Prostate gland (tissue), 2 donors: ENCODE measurements around the gene PLEKHG2. TPM values are rescaled to one million over a fixed set of nuclear protein-coding genes. Genes with fewer than 3 reads are reported as not detected.

Source experiments
- DNase-seq: peaks from one replicate; pipeline ENCODE4 v3.0.0-alpha.2; 2019; ENCODE audit warnings: low spot score
- H3K27ac ChIP-seq, 2 donors: fragments of 200-600 bp; sonication (generic); 2 replicates each; pipeline ENCODE4 v1.5.1; 2017 to 2019
- H3K27me3 ChIP-seq: fragments of 200-600 bp; sonication (generic); replicated peaks from 2 replicates; pipeline ENCODE4 v1.5.1; 2019; ENCODE audit not compliant: insufficient read depth
- H3K36me3 ChIP-seq, 2 donors: fragments of 200-600 bp; sonication (generic); 1 replicate in 1 of 2; 2 replicates in 1 of 2; pipeline versions ENCODE4 v1.5.1 to v1.8.1; 2017 to 2019
- H3K4me1 ChIP-seq: fragments of 200-600 bp; sonication (generic); replicated peaks from 2 replicates; pipeline ENCODE4 v1.5.1; 2019
- H3K4me3 ChIP-seq, 2 donors: fragments of 200-600 bp; sonication (generic); 2 replicates each; pipeline ENCODE4 v1.5.1; 2017 to 2019
- H3K9me3 ChIP-seq: fragments of 200-600 bp; sonication (generic); 2 replicates; pipeline ENCODE4 v1.5.1; 2017
- POLR2A ChIP-seq: fragments of 450-650 bp; IDR thresholded peaks from one replicate; pipeline ENCODE4 v1.6.1; 2016; ENCODE audit warnings: antibody characterized with exemption, mild to moderate bottlenecking
- POLR2AphosphoS5 ChIP-seq: sonication (generic); formaldehyde crosslinking; IDR thresholded peaks from one replicate; pipeline ENCODE4 v1.6.1; 2017; ENCODE audit warnings: antibody characterized with exemption
- WGBS: methylation state at CpG from one replicate; pipeline ENCODE4 v1.1.5; 2018; 5-methylcytosine and 5-hydroxymethylcytosine counted together
- intact Hi-C: fragments of 100-400 bp; cut with DNase I; formaldehyde crosslinking; loops from one replicate; pipeline ENCODE4 v1.14.2; 2022
- total RNA-seq, 2 donors: library from RNA; depleted of rRNA; stranded (reverse); fragments of >200 nt; gene quantifications; one replicate each; pipeline ENCODE4 v1.1.0, GENCODE V29; 2016
- TF ChIP-seq, protein P1 (sequence below), 4 experiments: fragments of 200-600 bp in 2 of 4; fragments of 450-650 bp in 2 of 4; sonication (generic) in 2 of 4; IDR thresholded peaks; 1 replicate in 3 of 4; 2 replicates in 1 of 4; pipeline ENCODE4 v1.5.1; 2016 to 2019; ENCODE audit warnings: antibody characterized with exemption in 4 of 4, mild to moderate bottlenecking in 2 of 4, moderate library complexity in 2 of 4

The PLEKHG2 gene
- total RNA-seq, 2 donors from 2014 or later = 14.4 to 21.1 TPM

DNA sequence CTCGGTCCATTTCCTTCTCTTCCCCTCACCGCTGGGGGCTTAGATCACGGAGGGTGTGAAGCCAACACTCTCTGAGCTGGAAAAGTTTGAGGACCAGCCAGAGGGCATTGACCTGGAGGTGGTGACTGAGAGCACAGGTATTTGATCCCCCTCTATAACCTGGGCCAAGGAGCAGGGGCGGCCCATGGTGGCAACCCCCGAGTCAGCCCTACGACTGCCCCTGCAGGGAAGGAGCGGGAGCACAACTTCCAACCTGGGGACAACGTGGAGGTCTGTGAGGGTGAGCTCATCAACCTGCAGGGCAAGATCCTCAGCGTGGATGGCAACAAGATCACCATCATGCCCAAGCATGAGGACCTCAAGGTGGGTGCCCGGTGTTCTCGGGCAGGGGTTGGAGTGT is 56.6 kb downstream of the PLEKHG2 start:
- Histone ChIP-seq H3K36me3 (peaks cover 33 to 56% of the 10 kb centered on the region in 2 donors), H3K9me3 (no peaks in the 10 kb centered on the region), H3K27ac (no peak overlapping the region), H3K4me3 (no peak overlapping the region), H3K4me1 (no peaks in the 10 kb centered on the region), H3K27me3 (no peaks in the 10 kb centered on the region)
- 88% methylated on average over 10 of the region's 11 CpGs for WGBS
- intact Hi-C loops = no loop called here
- TF ChIP-seq POLR2A (no peak), POLR2AphosphoS5 (no peak)
- no peak for DNase-seq

- TF ChIP-seq, protein P1, sequence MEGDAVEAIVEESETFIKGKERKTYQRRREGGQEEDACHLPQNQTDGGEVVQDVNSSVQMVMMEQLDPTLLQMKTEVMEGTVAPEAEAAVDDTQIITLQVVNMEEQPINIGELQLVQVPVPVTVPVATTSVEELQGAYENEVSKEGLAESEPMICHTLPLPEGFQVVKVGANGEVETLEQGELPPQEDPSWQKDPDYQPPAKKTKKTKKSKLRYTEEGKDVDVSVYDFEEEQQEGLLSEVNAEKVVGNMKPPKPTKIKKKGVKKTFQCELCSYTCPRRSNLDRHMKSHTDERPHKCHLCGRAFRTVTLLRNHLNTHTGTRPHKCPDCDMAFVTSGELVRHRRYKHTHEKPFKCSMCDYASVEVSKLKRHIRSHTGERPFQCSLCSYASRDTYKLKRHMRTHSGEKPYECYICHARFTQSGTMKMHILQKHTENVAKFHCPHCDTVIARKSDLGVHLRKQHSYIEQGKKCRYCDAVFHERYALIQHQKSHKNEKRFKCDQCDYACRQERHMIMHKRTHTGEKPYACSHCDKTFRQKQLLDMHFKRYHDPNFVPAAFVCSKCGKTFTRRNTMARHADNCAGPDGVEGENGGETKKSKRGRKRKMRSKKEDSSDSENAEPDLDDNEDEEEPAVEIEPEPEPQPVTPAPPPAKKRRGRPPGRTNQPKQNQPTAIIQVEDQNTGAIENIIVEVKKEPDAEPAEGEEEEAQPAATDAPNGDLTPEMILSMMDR (IDR thresholded peaks at IDR 0.05) = no peak
- TF ChIP-seq POLR2A (no peak), POLR2AphosphoS5 (no peak)
- 79% methylated on average over 6 of the region's 6 CpGs for WGBS
- H3K27ac ChIP-seq = no peak overlapping the region
- no peaks in the 10 kb centered on the region for H3K27me3 ChIP-seq
- DNase-seq = no peak
- no peaks in the 10 kb centered on the region for H3K9me3 ChIP-seq
- H3K36me3 ChIP-seq = peaks cover 33 to 56% of the 10 kb centered on the region in 2 donors
- intact Hi-C loops = no loop called here
- H3K4me1 ChIP-seq = no peaks in the 10 kb centered on the region
- H3K4me3 ChIP-seq = no peak overlapping the region
Observed at GRCh38 chr19:39469567-39469966, 57.1 kb downstream of the PLEKHG2 start.

DNA sequence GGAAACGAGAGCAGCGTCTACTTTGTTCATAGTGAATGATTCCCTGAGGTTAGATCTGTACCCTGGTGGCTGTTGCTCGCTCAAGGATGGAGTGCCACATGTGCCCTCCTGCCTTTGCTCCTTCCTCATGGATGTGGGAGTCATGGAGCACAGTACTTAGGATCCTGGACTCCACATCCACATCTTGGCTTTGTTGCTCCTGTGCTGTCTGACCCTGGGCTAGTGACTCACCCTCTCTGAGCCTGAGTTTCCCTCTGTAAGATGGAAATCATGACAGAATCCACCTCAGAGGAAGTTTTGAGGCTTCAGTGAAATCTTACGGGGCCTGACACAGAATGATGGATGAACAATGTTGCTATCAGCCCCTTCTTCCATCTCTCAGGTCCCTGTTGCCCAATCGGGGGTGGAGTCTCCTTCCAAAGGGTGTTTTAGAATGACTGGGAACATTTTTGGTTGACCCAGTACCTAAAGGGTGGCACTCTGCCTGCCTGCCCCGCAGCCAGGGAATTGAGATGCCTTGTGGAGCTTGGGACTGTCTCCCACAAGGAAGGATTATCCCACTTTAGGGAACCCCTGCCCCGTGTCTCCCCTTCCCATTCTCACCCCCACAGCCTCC is 58.4 kb downstream of the PLEKHG2 start:
- TF ChIP-seq POLR2AphosphoS5 = no peak
- TF ChIP-seq, protein P1 (IDR thresholded peaks at IDR 0.05) = no peak
- no peak for TF ChIP-seq POLR2A
- Histone ChIP-seq H3K4me1 (no peaks in the 10 kb centered on the region), H3K36me3 (peaks cover 25 to 48% of the 10 kb centered on the region in 2 donors), H3K9me3 (no peaks in the 10 kb centered on the region), H3K4me3 (no peak overlapping the region), H3K27ac (no peak overlapping the region), H3K27me3 (no peaks in the 10 kb centered on the region)
- intact Hi-C loops = loop anchor here (5.0 kb wide), 1 partner anchor 61 kb away; the partner anchor contains the start of gene EID2B
- DNase-seq = no peak
- WGBS = 75% methylated on average over 7 of the region's 7 CpGs

- Histone ChIP-seq H3K27ac (no peak overlapping the region), H3K4me1 (no peaks in the 10 kb centered on the region), H3K4me3 (no peak overlapping the region), H3K27me3 (no peaks in the 10 kb centered on the region), H3K9me3 (no peaks in the 10 kb centered on the region), H3K36me3 (peaks cover 22 to 48% of the 10 kb centered on the region in 2 donors)
- intact Hi-C loops = loop anchor here (5.0 kb wide), 1 partner anchor 60 kb away; the partner anchor contains the start of gene EID2B
- no peak for DNase-seq
- 84% methylated on average over 8 of the region's 8 CpGs for WGBS
- TF ChIP-seq, protein P1 (IDR thresholded peaks at IDR 0.05) = no peak
- TF ChIP-seq POLR2AphosphoS5 (no peak), POLR2A (no peak)
Observed at GRCh38 chr19:39471756-39472536, 59.5 kb downstream of the PLEKHG2 start.

- no peaks in the 10 kb centered on the region for H3K9me3 ChIP-seq
- no peak overlapping the region for H3K27ac ChIP-seq
- TF ChIP-seq, protein P1 (IDR thresholded peaks at IDR 0.05) = no peak
- TF ChIP-seq POLR2A (no peak), POLR2AphosphoS5 (no peak)
- 88% methylated on average over 31 of the region's 32 CpGs for WGBS
- no peak for DNase-seq
- no peaks in the 10 kb centered on the region for H3K27me3 ChIP-seq
- H3K4me3 ChIP-seq = no peak overlapping the region
- H3K4me1 ChIP-seq = no peaks in the 10 kb centered on the region
- H3K36me3 ChIP-seq = peaks cover 22 to 45% of the 10 kb centered on the region in 2 donors
- intact Hi-C loops = loop anchor here (5.0 kb wide), 1 partner anchor 59 kb away; the partner anchor contains the start of gene EID2B
Observed at GRCh38 chr19:39472746-39473442, 60.4 kb downstream of the PLEKHG2 start.
